NCI-H1417 (cell line): ENCODE data around the gene RASGRP2.

ENCODE experiments used
- DNase-seq, 3 experiments: peaks; one replicate each; lab custom pipeline; 2025; lab: John Stamatoyannopoulos, UW

RASGRP2 gene

DNA sequence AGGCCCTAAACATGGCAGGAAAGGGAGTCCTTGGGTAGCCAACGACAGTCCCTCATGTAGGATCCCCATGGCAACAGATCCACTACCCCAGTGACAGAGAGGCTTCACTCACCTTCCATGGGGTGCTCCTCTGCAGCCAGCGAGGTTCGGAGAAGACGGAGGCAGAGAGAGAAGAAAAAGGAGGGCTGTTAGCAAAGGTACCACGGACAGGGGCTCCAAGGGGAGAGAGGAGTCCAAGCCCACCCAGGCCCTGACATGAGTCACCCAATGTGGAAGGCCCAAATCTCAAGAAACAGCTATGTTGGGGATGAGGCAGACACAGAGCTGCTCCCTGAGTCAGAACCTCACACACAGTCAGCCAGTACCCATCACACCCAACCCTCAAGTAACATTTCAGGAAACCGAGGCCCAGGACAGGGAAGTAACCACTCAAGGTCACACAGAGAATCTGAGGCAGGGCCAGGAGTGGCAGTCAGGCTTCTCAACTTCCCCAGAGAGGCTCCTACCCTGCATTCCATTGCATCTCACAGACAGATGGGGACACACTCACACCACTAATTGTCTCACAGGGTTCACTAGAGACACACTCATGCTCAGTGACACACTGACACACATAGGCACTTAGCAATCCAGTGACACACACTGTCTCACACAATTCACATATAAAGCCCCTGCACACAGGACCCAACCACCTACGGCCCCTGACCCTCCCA lies 46.1 kb downstream of the RASGRP2 start:
- no peak for DNase-seq

DNA sequence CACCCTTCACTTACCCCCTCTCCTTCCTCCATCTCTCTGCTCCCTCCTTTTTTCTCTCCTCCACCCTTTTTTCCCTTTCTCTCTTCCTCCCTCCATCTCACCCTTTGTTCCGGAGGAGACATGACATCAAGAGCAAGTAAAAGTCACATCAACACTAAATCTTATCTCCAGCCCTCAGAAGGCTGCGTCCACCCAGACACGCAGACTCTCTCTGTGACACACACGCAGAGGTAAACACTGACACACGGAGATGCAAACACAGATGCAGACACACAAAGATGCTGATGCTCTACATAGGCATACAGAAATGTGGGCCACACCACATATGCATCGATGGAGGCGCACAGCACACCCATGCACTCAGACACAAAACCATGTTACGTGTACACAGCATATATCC lies 47.9 kb downstream of the RASGRP2 start:
- no peak for DNase-seq

DNA sequence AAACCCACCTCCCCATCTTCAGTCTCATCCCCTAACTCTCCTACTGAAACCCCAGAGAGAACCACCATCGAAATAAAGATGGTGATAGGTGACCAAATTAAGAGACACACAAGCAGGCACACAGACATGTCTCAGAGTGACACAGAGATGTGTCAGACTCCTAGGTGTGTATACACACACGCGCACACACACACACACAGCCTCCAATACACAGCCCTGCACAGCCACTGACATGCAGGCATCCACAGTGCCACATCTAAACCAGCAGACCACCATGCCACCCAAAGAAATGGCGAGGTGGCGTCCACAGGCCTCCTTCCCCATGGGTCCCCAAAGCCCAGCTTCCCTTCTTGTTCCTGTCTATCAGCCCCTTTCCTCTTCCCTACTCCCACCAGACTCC lies 48.4 kb downstream of the RASGRP2 start:
- no peak for DNase-seq

DNA sequence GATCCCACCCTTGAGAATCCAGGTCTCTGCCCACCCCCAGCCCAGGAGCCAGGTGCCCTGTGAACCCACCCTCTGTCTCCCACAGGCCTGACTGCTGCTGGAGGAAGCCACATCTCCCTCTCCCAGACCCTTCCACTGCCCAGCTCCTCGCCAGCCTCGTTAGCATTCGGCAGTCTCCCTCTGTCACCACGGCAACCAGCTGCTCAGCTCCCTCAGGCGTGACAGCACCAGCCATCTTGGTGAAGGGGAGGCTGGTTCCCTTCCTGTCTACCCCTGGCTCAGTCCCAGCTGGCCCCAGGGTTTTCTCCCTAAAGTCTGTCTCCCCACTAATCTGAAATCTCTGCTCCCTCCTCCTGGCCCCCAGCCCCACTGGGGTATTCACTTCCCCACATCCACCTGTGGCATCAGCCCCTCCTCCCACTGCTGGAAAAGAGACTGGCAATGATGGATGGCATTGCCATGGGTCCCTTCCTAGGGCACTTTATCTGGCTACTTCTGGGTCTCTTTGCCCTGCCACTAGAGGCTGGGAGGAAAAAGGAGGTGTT lies 49.0 kb downstream of the RASGRP2 start:
- DNase-seq: peak; percentile 76 to 90 (median 81)

DNA sequence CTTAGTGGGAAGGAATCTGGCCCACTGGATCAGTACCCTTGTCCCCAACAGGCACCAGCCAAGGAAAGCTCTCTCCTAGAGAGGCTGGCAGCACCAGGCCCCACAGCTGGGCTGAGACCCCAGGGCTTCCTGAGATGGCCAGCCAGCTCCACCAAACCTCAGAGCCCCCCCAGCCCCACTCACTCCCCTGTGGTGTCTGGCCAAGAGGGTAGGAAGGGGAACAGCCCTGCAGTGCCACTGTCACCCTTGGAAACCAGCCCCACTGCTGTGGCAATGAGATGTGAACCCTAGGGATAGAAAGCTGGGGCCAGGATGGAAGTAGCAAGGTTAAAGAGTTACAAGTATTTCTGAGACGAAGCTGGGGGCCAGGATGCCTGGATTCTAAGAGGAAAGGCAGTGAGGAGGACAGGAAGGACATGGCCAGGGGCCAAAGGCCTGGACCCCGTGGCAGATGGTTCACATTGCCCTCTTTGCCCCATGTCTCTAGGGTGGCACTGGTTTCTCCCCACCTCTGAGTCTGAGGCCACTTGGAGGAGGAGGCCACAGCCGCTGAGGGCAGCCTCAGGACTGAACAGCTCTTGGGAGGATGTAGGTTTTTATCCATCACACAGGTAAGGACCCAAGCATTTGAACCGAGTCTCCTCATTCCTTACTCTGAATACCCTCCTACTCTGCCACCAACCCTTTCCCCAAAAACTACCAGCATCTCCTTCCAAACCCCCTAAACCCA lies 49.8 kb downstream of the RASGRP2 start:
- DNase-seq: no peak

DNA sequence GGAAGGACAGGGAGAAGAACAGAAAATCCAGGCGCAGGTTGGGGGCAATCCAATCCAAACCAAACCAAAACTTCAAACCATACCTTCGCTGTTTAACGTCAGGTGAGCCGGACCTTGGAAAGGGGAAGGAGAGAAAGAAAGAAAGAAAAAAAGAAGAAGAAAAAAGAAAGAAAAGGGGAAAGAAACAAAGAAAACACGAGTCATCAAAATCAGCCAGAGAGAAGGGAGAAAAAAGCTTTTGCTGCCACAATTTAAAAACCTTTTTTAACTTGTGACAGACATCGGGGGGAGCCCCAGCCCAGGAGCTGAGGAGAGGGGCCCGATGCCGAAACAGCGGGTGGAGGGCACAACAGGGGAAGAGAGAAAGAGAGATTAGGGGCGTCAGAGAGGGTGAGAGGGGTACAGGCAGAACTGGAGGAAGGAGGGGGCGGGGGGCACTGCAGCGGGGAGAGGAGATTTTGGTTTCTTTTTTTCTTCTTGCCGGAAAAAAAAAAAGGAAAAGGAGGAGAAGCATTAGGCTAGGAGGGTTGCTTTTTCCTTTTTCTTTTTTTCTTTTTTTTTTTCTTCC lies 51.1 kb downstream of the RASGRP2 start:
- no peak for DNase-seq

DNA sequence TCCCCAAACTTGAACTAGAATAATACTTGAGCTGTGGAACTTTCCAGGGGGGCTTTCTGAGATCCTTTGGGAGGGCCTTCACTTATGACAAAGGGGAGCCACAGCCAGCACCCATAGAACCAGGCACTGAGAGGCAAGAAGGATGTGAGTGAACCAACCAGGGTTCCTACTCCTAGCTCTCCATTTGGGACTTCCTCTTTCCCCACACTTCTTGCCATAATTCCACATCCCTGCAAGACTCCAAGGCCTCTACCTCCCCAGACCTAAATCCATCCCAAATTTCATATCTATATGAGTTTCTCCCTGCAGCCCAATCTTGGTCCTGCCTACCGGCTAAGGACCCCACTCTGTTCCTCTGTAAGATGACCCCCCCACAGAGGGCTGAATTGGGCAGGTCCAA lies 52.4 kb downstream of the RASGRP2 start:
- no peak for DNase-seq

DNA sequence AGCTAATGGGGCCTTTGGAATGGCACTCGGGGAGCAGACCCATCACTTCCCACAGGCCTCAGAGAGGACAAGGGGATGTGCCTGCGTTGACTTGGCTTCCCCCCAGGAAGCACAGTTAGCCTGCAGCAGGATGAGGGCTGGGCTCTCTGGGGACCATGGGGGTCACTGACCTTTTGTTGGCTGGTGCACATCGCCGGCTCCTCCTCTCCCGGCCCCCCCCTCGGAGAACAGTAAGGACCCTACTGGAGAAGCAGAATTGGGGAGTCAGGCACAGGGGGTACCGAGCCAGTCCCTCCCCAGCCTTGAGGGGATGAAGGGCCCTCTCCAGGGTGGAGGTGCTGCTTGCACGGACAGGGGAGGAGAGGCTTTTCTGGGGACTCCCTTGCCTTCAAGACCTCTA lies 53.7 kb downstream of the RASGRP2 start:
- DNase-seq: no peak

DNA sequence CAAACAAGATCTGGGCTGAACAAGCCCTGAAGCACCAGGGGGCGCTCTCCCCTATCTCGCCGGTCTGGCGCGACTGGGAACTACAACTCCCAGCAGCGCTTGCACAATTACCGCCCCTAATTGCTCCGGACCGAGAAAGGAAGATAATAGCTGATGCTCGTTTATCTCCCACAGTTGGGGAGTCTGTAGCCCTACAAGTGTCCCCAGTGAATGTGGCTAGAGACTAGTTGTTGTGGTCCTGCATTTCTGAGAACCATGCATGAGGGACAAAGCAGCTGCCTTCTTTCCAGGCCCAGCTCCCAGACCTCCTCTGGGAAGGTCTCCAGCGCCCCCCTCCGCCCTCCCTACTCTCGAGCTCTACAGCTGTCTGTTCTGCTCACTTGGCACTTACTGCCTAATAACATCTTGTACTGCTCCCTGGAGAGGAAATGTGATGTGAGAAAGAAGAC lies 55.4 kb downstream of the RASGRP2 start:
- peak; percentile 89 to 98 (median 98) for DNase-seq

DNA sequence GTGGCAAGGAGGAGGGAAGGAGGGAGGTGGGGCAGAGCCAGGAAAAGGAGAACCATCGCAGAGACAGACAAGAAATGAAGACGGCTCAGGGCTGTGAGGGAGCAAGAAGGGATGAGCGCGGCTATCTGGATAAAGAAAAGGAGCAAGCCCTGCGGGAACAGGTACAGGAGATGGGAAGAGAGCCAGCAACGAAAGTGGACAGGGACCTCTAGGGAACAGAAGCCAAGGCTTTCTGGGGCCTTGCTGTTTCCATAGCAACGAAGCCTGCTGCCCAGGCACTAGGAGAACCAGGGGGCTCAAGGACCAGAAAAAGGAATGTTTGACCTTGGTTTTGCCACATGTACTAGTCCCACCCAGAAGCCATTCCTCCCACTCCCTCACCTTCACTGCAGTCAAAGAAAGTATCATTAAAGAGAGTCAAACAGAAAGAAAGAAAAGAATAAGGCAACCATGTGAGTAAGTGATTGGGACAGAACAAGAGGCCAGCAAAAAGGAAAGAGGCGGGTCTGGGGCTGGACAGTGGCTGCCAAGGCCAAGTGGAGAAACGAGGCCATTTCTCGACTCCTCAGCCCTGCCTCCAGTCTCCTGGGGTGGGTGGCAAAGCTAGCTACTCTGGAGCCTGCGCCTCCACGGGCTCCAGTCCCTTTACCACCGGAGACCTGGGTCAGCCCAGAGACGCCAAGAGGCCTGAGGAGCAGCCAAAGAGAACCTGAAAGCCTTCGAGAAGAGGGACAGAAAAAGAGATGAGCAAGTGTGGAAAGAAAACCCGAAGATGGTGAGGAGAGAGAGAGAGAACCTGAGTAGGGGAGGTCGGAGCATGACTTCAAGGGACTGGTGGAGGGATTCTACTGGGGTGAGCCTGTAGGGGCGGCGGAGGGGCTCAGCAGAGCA lies 56.1 kb downstream of the RASGRP2 start:
- DNase-seq: no peak

DNA sequence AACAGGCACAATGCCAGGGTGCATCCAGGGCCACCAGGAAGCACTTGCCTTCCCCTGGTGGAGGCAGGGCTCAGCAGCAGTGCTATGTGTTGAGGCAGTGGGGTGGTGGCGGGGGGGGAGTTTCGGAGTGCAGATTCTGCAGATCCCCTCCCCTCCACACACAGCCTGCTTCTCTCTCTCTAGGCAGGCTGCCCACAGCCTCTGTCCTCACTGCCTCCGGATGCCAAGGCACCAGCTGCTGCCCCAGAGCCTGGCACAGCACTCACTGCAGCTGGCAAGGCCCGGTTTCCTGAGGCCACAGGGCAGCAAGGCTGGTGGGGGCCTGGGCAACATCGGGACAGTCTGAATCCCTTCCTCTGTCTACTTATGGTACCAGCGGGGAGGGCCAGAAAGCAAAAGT lies 56.7 kb downstream of the RASGRP2 start:
- DNase-seq: no peak

DNA sequence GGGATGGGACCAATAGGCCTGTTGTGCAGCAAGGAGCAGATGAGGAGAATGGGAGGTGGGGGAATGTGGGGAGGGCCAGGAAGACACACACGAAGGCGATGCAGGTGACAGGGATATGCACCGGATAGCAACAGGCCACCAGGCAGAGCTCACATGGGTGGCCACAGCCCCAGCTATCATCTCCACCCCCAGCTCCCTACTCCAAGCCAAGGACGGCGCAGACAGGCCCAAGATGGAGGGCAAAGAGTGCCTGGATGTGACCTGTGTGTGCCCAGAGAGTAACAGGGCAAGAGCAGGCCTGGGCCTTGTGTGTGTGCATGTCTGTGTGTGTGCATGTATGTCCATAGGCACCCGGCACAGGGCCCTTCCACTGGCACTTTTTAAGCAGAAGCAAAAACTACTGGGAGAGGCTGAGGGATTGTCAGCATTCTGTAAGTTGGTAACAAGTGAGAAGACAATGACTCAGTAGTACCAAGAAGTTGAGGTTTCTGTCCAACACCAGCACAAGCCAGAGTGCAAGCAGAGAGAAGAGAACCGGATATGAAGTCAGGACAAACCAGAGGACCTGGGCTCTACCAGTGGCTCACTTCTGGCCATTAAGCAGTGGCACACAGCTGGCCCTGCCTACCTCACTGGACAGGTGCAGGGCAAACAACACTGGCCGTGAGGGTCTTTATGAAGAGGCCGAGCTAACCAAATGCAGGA lies 57.3 kb downstream of the RASGRP2 start:
- DNase-seq: no peak

DNA sequence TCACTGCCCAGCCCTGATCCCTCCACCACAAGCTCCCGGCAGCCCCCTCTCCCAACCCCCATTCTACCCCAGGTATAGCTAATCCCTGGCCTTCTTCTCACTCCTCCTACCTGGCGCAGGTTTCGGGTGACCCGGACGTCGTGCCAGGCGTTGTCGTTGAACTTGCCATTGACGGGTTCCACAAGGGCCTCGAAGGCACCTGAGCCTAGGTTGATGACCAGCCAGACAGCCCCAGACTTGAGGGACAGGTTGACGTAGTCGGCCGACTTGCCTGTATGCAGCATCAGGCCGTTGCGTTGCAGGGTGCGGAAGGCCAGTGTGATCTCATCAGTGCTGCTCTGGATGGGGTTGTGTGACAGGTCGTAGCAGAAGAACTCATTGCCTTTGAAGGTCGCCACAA lies 58.4 kb downstream of the RASGRP2 start:
- no peak for DNase-seq

DNA sequence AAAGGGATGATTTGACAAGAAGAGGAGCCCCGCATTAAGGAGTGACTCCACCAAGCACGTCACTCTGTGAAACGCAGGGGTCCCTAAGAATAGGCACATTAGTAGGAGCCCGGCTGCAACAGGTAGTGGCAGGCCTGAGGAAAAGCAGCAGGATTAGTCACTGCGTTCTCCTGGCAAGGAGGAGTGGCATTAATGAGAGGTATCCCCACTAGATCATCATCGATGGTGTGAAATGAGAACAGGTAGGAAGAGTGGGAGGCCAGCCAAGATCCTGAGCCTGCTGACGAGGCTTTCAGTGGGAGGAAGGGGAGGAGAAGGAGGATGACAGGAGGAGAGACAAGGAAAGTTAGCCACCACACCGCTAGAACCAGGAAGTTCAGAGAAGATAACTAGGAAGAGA lies 59.6 kb downstream of the RASGRP2 start:
- DNase-seq: no peak

DNA sequence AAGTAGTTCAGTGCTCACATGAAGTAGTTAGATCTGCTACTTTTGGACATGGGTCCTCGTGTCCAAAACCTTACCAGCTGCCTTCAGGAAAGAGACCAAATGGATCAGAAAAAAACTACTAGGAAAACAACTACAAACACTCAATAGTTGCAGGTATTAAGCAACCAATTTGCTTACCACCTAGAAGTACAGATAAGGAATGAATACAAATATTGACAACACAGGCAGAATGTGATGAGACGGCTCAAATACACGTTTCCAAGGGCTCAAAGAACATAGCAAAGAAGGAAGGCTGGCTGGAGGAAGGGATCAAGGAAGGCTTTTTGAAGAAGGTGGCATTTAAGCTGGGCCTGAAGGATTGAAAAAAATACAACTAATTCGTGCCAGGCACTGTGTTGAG lies 62.8 kb downstream of the RASGRP2 start:
- no peak for DNase-seq

DNA sequence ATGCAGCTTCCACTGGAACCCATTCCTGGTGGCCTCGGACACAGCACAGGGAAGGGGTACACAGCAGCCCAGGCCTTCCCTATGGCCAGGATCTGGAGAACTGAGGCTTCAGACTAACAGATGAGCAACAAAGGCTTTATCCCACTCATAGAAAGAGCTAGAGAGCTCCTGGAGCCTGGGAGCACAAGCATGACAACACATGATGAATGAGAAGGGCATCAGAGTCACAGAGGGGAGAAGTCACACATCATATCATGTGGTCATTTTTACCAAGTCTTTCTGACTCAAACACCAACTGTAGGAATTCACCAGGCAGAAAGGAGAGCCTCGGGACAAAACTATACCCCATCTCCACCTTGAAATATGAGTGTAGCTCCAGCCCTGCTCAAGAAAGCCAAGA lies 64.1 kb downstream of the RASGRP2 start:
- no peak for DNase-seq

DNA sequence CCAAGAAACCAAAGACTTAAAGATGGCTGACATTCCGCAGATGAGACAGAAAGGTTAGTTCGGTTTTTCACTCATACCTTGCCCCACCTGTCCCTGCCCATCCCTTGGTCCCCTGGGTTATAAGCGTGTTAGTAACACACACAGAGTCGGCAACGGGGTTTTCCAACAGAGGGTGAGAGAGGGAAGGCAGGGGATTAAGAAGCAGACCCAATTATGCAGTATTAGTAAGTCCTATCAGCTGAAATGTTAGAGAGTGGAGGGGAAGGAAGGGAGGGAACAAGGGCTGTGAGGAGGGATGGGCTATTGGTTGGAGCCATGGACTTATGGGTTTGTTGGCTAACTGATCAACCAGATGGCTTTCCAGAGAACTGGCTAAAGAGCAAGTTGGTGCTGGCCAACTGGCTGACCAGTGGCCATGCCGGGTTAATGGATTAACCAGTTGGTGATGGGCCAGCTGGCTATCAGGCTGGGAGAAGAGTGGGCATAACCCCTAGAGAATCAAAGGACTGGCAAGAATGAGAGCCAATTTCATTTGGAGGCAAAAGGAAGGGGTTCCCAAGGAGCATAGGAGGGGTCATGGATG lies 66.4 kb downstream of the RASGRP2 start:
- DNase-seq: no peak
